Trophoblast cell (in vitro differentiated cells and primary cell): Measurements from ENCODE around the gene MMUT.

Experiments used
- DNase-seq, 2 donors: peaks; one replicate each; pipeline ENCODE4 v3.0.0-alpha.2; 2016
- H2AFZ ChIP-seq: 2 replicates; pipeline ENCODE4 v1.6.1; 2013; ENCODE audit warnings: low read length, moderate library complexity, mild to moderate bottlenecking; ENCODE audit not compliant: insufficient read depth, poor library complexity
- H2AK5ac ChIP-seq: 2 replicates; pipeline ENCODE4 v1.6.1; 2013; ENCODE audit warnings: mild to moderate bottlenecking, low read length
- H2BK120ac ChIP-seq: 2 replicates; pipeline ENCODE4 v1.6.1; 2013; ENCODE audit warnings: low read length, mild to moderate bottlenecking, moderate library complexity; ENCODE audit not compliant: insufficient read depth, poor library complexity
- H2BK12ac ChIP-seq: 2 replicates; pipeline ENCODE4 v1.6.1; 2013; ENCODE audit warnings: mild to moderate bottlenecking, low read length, moderate library complexity
- H2BK5ac ChIP-seq: 2 replicates; pipeline ENCODE4 v1.6.1; 2013; ENCODE audit warnings: low read length, low read depth, moderate library complexity, mild to moderate bottlenecking; ENCODE audit not compliant: poor library complexity
- H3K14ac ChIP-seq: 2 replicates; pipeline ENCODE4 v1.6.1; 2013; ENCODE audit warnings: mild to moderate bottlenecking, low read length
- H3K18ac ChIP-seq: 2 replicates; pipeline ENCODE4 v1.6.1; 2013; ENCODE audit warnings: mild to moderate bottlenecking, low read length
- H3K23ac ChIP-seq: 2 replicates; pipeline ENCODE4 v1.6.1; 2013; ENCODE audit warnings: low read length
- H3K27ac ChIP-seq: 2 replicates; pipeline ENCODE4 v1.5.1; 2013; ENCODE audit warnings: low read depth, mild to moderate bottlenecking, inconsistent platforms, low read length, moderate library complexity
- H3K27me3 ChIP-seq: 2 replicates; pipeline ENCODE4 v1.6.1; 2013; ENCODE audit warnings: inconsistent platforms, mild to moderate bottlenecking, low read length, moderate library complexity; ENCODE audit not compliant: insufficient read depth
- H3K36me3 ChIP-seq, 2 experiments: 1 replicate in 1 of 2; 2 replicates in 1 of 2; pipeline ENCODE4 v1.6.1; 2013; ENCODE audit warnings: low read length in 2 of 2, mild to moderate bottlenecking in 2 of 2, moderate library complexity in 1 of 2; ENCODE audit not compliant: insufficient read depth in 2 of 2, control insufficient read depth in 1 of 2
- H3K4ac ChIP-seq: 2 replicates; pipeline ENCODE4 v1.6.1; 2013; ENCODE audit warnings: low read depth, mild to moderate bottlenecking, low read length, moderate library complexity
- H3K4me1 ChIP-seq, 2 experiments: 1 replicate in 1 of 2; 2 replicates in 1 of 2; pipeline ENCODE4 v1.6.1; 2013; ENCODE audit warnings: low read length in 2 of 2, mild to moderate bottlenecking in 2 of 2, moderate library complexity in 1 of 2; ENCODE audit not compliant: insufficient read depth in 2 of 2, control insufficient read depth in 1 of 2
- H3K4me2 ChIP-seq: 2 replicates; pipeline ENCODE4 v1.6.1; 2013; ENCODE audit warnings: inconsistent platforms, mild to moderate bottlenecking, low read length, moderate library complexity
- H3K4me3 ChIP-seq: 2 replicates; pipeline ENCODE4 v1.5.1; 2013; ENCODE audit warnings: mild to moderate bottlenecking, low read depth, low read length, inconsistent platforms
- H3K79me1 ChIP-seq: one replicate; pipeline ENCODE4 v1.6.1; 2013; ENCODE audit warnings: low read length
- H3K79me2 ChIP-seq: 2 replicates; pipeline ENCODE4 v1.6.1; 2013; ENCODE audit warnings: low read length, mild to moderate bottlenecking; ENCODE audit not compliant: control insufficient read depth, insufficient read depth, poor library complexity
- H3K9ac ChIP-seq: 2 replicates; pipeline ENCODE4 v1.6.1; 2013; ENCODE audit warnings: mild to moderate bottlenecking, low read length
- H3K9me3 ChIP-seq: 2 replicates; pipeline ENCODE4 v1.6.1; 2013; ENCODE audit warnings: low read depth, mild to moderate bottlenecking, control low read depth, inconsistent platforms, low read length; ENCODE audit not compliant: insufficient read depth
- H4K12ac ChIP-seq: 2 replicates; pipeline ENCODE4 v1.6.1; 2013; ENCODE audit warnings: low read depth, mild to moderate bottlenecking, low read length, moderate library complexity
- H4K8ac ChIP-seq: 2 replicates; pipeline ENCODE4 v1.6.1; 2013; ENCODE audit warnings: low read depth, mild to moderate bottlenecking, low read length, moderate library complexity
- H4K91ac ChIP-seq: one replicate; pipeline ENCODE4 v1.6.1; 2013; ENCODE audit warnings: low read depth, mild to moderate bottlenecking, low read length, moderate library complexity
- WGBS: extraction: QIAGEN DNeasy Blood & Tissue Kit; methylation state at CpG from one replicate; pipeline ENCODE4 v1.1.7; 2013; ENCODE audit warnings: missing lambda C conversion rate; ENCODE audit not compliant: insufficient read length, insufficient coverage; ENCODE audit errors: extremely low coverage; 5-methylcytosine and 5-hydroxymethylcytosine counted together

Gene MMUT

GRCh38 chr6:49462071-49462470 lies 982 bp downstream of the MMUT start:
- Histone ChIP-seq H3K27ac (no peak overlapping the region), H3K9ac (no peak overlapping the region), H2BK12ac (no peak overlapping the region), H2AK5ac (no peak overlapping the region), H3K27me3 (no peaks in the 10 kb centered on the region), H3K23ac (no peak overlapping the region), H2BK5ac (no peak overlapping the region), H3K79me2 (peaks cover 2% of the 10 kb centered on the region), H3K36me3 (peaks cover 2 to 3% of the 10 kb centered on the region in 2 experiments), H3K4ac (no peak overlapping the region), H3K9me3 (no peaks in the 10 kb centered on the region), H3K4me2 (peak overlapping the region; percentile 34), H2AFZ (no peak overlapping the region), H4K12ac (no peak overlapping the region), H4K8ac (no peak overlapping the region), H3K18ac (no peak overlapping the region), H3K4me1 (no peaks in the 10 kb centered on the region), H2BK120ac (no peak overlapping the region), H3K79me1 (no peaks in the 10 kb centered on the region), H3K14ac (no peak overlapping the region), H4K91ac (no peak overlapping the region), H3K4me3 (no peak overlapping the region)
- no CpG with 5 or more reads among the region's 3 CpGs for WGBS
- no peak for DNase-seq

DNA sequence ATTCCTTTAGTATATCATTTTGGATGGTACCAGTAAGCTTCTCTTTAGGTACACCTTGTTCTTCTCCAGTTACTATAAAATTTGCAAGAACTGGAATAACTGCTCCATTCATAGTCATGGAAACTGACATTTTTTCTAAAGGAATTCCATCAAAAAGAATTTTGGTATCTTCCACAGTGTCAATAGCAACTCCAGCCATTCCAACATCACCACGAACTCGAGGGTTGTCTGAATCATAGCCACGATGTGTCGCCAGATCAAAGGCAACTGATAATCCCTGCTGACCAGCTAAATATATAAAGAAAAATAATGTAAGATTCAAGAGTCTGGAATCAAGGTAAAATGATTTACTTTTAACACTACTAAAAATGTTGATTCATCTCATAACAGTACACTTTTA lies 5.3 kb downstream of the MMUT start:
- no peak overlapping the region for H3K23ac ChIP-seq
- H2AK5ac ChIP-seq = no peak overlapping the region
- H3K4me2 ChIP-seq = no peak overlapping the region
- H3K18ac ChIP-seq = no peak overlapping the region
- H3K9ac ChIP-seq = no peak overlapping the region
- H3K27ac ChIP-seq = no peak overlapping the region
- no peak overlapping the region for H2BK120ac ChIP-seq
- H3K4me1 ChIP-seq = no peaks in the 10 kb centered on the region
- H2BK5ac ChIP-seq = no peak overlapping the region
- no peak overlapping the region for H4K8ac ChIP-seq
- no peak overlapping the region for H3K14ac ChIP-seq
- H4K12ac ChIP-seq = no peak overlapping the region
- no peak overlapping the region for H3K4me3 ChIP-seq
- H3K27me3 ChIP-seq = no peaks in the 10 kb centered on the region
- H3K36me3 ChIP-seq = peaks cover 2 to 3% of the 10 kb centered on the region in 2 experiments
- no peak overlapping the region for H3K4ac ChIP-seq
- no peak overlapping the region for H2BK12ac ChIP-seq
- no peaks in the 10 kb centered on the region for H3K79me2 ChIP-seq
- no peak overlapping the region for H4K91ac ChIP-seq
- no peaks in the 10 kb centered on the region for H3K9me3 ChIP-seq
- no peak overlapping the region for H2AFZ ChIP-seq
- WGBS = no CpG with 5 or more reads among the region's 4 CpGs
- peak; percentile 43 to 81 for DNase-seq
- H3K79me1 ChIP-seq = no peaks in the 10 kb centered on the region

- Histone ChIP-seq H3K4ac (no peak overlapping the region), H4K12ac (no peak overlapping the region), H3K23ac (no peak overlapping the region), H3K4me1 (no peaks in the 10 kb centered on the region), H2BK12ac (no peak overlapping the region), H2BK120ac (no peak overlapping the region), H3K36me3 (peaks cover 3 to 4% of the 10 kb centered on the region in 2 experiments), H4K91ac (no peak overlapping the region), H4K8ac (no peak overlapping the region), H3K18ac (no peak overlapping the region), H3K9ac (no peak overlapping the region), H3K79me1 (no peaks in the 10 kb centered on the region), H2AFZ (no peak overlapping the region), H2AK5ac (no peak overlapping the region), H3K27ac (no peak overlapping the region), H2BK5ac (no peak overlapping the region), H3K9me3 (no peaks in the 10 kb centered on the region), H3K79me2 (no peaks in the 10 kb centered on the region), H3K27me3 (no peaks in the 10 kb centered on the region), H3K4me2 (no peak overlapping the region), H3K14ac (no peak overlapping the region), H3K4me3 (no peak overlapping the region)
- WGBS = 100% methylated on average over 1 of the region's 3 CpGs
- no peak for DNase-seq
Observed at GRCh38 chr6:49454787-49455709, 8.0 kb downstream of the MMUT start.

DNA sequence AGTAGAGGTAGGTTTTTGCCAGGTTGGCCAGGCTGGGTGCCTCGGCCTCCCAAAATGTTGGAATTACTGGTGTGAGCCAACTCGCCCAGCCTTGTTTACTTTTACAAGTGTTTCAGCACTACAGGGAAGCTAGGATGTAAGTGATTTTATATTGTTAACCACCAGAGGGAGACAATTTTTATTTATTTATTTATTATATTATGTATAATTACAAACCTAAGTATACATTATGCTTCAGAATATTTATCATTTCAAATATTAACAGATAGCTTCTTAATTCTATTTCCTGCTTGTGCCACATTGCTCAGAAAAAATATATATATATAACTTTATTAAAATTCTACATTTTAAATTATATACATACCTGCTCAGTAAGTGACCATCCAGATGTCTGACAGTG lies 9.8 kb downstream of the MMUT start:
- Histone ChIP-seq H2BK120ac (no peak overlapping the region), H2BK12ac (no peak overlapping the region), H3K23ac (no peak overlapping the region), H2AK5ac (no peak overlapping the region), H4K12ac (no peak overlapping the region), H3K14ac (no peak overlapping the region), H4K8ac (no peak overlapping the region), H2BK5ac (no peak overlapping the region), H3K79me1 (no peaks in the 10 kb centered on the region), H2AFZ (no peak overlapping the region), H4K91ac (no peak overlapping the region), H3K79me2 (no peaks in the 10 kb centered on the region), H3K4me3 (no peak overlapping the region), H3K18ac (no peak overlapping the region), H3K27me3 (no peaks in the 10 kb centered on the region), H3K4ac (no peak overlapping the region), H3K4me1 (no peaks in the 10 kb centered on the region), H3K27ac (no peak overlapping the region), H3K9ac (no peak overlapping the region), H3K9me3 (no peaks in the 10 kb centered on the region), H3K4me2 (no peak overlapping the region), H3K36me3 (peaks cover 0 to 2% of the 10 kb centered on the region in 2 experiments)
- DNase-seq = peak in 1 of 2 donors; percentile 19
- no CpG with 5 or more reads among the region's 2 CpGs for WGBS
